GM12892 (cell line): Measurements from ENCODE around the gene TOP1.
"Not testable (repeated sequence)": the region's sequence is repeated elsewhere in the genome, so short reads cannot be mapped to it uniquely, and the experiment has no call there.

Source experiments
- DNase-seq: peaks from one replicate; pipeline ENCODE4 v3.0.0; 2011; ENCODE audit not compliant: insufficient read length
- FAIRE-seq: peaks from 2 replicates; lab custom pipeline; 2011; peaks lifted over from hg19 to GRCh38; lab: Jason Lieb, UNC
- POLR2A ChIP-seq: IDR thresholded peaks from 2 replicates; pipeline ENCODE4 v1.6.1; 2011; ENCODE audit warnings: low read depth, low read length, control low read depth
- POLR2AphosphoS5 ChIP-seq: IDR thresholded peaks from 2 replicates; pipeline ENCODE4 v1.6.1; 2011; ENCODE audit warnings: low read depth, low read length, control low read depth
- TAF1 ChIP-seq: IDR thresholded peaks from 2 replicates; pipeline ENCODE4 v1.6.1; 2011; ENCODE audit warnings: low read depth, mild to moderate bottlenecking, control low read depth, low read length, borderline replicate concordance

The TOP1 gene

GRCh38 chr20:41091927-41092326, 63.3 kb downstream of the TOP1 start:
- TF ChIP-seq TAF1 (no peak), POLR2A (no peak), POLR2AphosphoS5 (no peak)
- no peak for DNase-seq
- no peak for FAIRE-seq

GRCh38 chr20:41094353-41095055, 65.9 kb downstream of the TOP1 start:
- FAIRE-seq (no peak), DNase-seq (no peak)
- TF ChIP-seq TAF1 (no peak), POLR2AphosphoS5 (no peak), POLR2A (no peak)

- FAIRE-seq (no peak), DNase-seq (peak; percentile 17)
- TF ChIP-seq POLR2AphosphoS5 (no peak), TAF1 (no peak), POLR2A (no peak)
These were observed 66.7 kb downstream of the TOP1 start for GRCh38 chr20:41095110-41095969.

- DNase-seq: no peak
- TF ChIP-seq TAF1: no peak
- TF ChIP-seq POLR2AphosphoS5: no peak
- no peak for TF ChIP-seq POLR2A
- no peak for FAIRE-seq
These were observed 70.2 kb downstream of the TOP1 start for GRCh38 chr20:41098703-41099250.

GRCh38 chr20:41100001-41100480, 71.4 kb downstream of the TOP1 start:
- DNase-seq (no peak), FAIRE-seq (no peak)
- TF ChIP-seq POLR2A: no peak

GRCh38 chr20:41101660-41102059, 73.0 kb downstream of the TOP1 start:
- no peak for DNase-seq
- TF ChIP-seq TAF1 (no peak), POLR2AphosphoS5 (no peak), POLR2A (no peak)
- no peak for FAIRE-seq

GRCh38 chr20:41108531-41108930, 79.9 kb downstream of the TOP1 start:
- DNase-seq (no peak), FAIRE-seq (no peak)

GRCh38 chr20:41110012-41110411, 81.4 kb downstream of the TOP1 start:
- TF ChIP-seq TAF1 (no peak), POLR2A (no peak), POLR2AphosphoS5 (no peak)
- DNase-seq (no peak), FAIRE-seq (no peak)

More at GRCh38 chr20:41108531-41108930, 79.9 kb downstream of the TOP1 start:
- TF ChIP-seq POLR2AphosphoS5: no peak
- TF ChIP-seq TAF1: no peak
- no peak for TF ChIP-seq POLR2A

- DNase-seq (no peak), FAIRE-seq (no peak)
- TF ChIP-seq POLR2AphosphoS5 (no peak), POLR2A (no peak)
These were observed 82.4 kb downstream of the TOP1 start for GRCh38 chr20:41110930-41111577.

- FAIRE-seq (no peak), DNase-seq (no peak)
- TF ChIP-seq POLR2A (no peak), POLR2AphosphoS5 (no peak), TAF1 (no peak)
These were observed 82.9 kb downstream of the TOP1 start for GRCh38 chr20:41111578-41111951.

- TF ChIP-seq POLR2A (no peak), POLR2AphosphoS5 (no peak), TAF1 (no peak)
- DNase-seq (no peak), FAIRE-seq (no peak)
These were observed 87.8 kb downstream of the TOP1 start for GRCh38 chr20:41116282-41116956.

- FAIRE-seq, DNase-seq: not testable (repeated sequence)
These were observed 89.5 kb downstream of the TOP1 start for GRCh38 chr20:41118159-41118558.

- TF ChIP-seq TAF1: no peak
- TF ChIP-seq POLR2AphosphoS5: no peak
- no peak for TF ChIP-seq POLR2A
- DNase-seq (no peak), FAIRE-seq (no peak)
These were observed 90.0 kb downstream of the TOP1 start for GRCh38 chr20:41118632-41119031.
